Measurements from ENCODE around the gene CCSER1.

GRCh38 chr4:91373546-91373945 lies 1246.4 kb downstream of the CCSER1 start:
- no peak for TF ChIP-seq POLR2A (IDR thresholded peaks at IDR 0.05)
- TF ChIP-seq CTCF (IDR thresholded peaks at IDR 0.05), result no peak
- TF ChIP-seq EP300 (IDR thresholded peaks at IDR 0.05), result no peak
